Raji (cell line): ENCODE measurements around the gene FHIT.

Experiments
- POLR2A ChIP-seq: IDR thresholded peaks from 2 replicates; pipeline ENCODE4 v1.6.1; 2011; ENCODE audit warnings: low read depth, low read length, control low read depth; ENCODE audit not compliant: insufficient read depth

FHIT gene

DNA sequence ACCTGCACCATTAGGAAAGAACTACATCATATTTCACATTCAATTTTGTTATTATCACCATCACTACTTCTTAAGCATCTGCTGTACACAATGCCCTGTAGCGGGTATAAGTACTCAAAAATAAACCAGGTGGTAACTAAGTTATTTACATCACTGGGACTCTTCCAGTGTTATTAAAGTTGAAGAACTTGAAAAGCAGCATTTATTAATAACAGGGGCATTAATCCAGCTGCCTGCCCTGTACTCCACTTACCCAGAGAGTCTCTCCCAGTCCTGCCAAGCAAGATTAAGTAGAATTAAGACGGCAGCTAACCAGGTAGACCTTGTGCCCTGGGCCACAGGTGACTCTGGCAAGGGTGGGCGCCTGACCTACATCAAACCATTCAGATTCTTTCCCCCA is 65.2 kb downstream of the FHIT start:
- TF ChIP-seq POLR2A = no peak

GRCh38 chr3:61184956-61185355 is 66.3 kb downstream of the FHIT start:
- TF ChIP-seq POLR2A = no peak

GRCh38 chr3:61182662-61183061 is 68.6 kb downstream of the FHIT start:
- no peak for TF ChIP-seq POLR2A

- TF ChIP-seq POLR2A = no peak
Observed at GRCh38 chr3:61181874-61182273, 69.4 kb downstream of the FHIT start.

GRCh38 chr3:61180206-61180605 is 71.0 kb downstream of the FHIT start:
- no peak for TF ChIP-seq POLR2A

GRCh38 chr3:61178167-61178566 is 73.1 kb downstream of the FHIT start:
- no peak for TF ChIP-seq POLR2A

DNA sequence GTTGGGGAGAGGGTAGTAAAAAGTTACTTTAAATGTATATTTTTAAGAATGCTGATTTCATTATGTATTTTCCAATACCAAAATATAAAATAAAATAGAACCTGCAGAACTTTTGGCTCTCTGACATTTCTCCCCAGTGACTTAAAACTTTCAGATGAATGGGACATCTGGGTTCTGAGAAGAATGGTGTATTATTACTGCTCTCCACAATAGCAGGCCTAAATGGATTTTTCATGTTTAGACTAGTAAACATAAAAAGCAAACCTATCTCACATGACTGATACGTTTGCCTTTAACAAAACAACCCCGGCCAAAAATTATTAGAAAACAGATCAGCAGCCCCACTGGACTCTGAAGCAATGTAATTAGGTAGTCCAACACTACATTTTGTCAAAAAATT is 73.8 kb downstream of the FHIT start:
- no peak for TF ChIP-seq POLR2A

DNA sequence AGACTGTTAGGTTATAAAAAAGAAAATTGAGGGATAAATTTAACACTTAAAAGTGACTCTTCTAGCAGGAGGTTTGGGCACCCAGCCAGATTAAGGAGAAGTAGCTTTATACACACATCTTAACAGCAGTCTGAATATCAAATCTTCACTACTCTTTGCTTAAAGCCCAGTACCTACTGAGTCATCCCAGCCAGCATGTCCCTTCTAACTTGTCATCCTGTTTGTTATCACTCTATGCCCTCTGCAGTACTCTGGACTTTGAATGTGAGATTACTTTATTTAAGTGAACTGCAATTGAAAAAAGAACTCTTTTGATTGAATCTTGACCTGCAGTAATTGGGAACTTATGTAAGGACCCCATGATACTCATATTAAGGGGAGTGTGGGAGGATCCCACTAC is 77.6 kb downstream of the FHIT start:
- TF ChIP-seq POLR2A = no peak

- no peak for TF ChIP-seq POLR2A
Observed at GRCh38 chr3:61172684-61173083, 78.6 kb downstream of the FHIT start.

DNA sequence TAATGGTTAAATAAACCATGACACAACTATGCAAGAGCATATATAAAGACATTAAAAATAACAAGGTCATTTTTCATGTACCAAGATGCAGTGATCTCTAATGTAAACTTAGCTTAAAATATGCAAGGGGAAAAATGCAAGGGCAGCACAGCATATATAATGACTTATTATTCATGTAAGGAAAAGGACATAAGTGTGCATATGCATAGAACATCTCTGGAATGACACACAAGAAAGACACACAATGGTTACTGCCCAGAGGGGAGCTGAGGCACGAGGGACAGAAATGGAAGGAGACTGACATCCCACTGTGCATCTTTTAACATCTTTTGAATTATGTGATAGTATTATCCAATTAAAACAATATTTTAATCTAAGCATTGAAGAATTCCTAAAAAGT is 79.0 kb downstream of the FHIT start:
- TF ChIP-seq POLR2A = no peak

GRCh38 chr3:61169621-61170251 is 81.5 kb downstream of the FHIT start:
- TF ChIP-seq POLR2A = no peak

- TF ChIP-seq POLR2A = no peak
Observed at GRCh38 chr3:61168286-61168685, 83.0 kb downstream of the FHIT start.

- no peak for TF ChIP-seq POLR2A
Observed at GRCh38 chr3:61162965-61163364, 88.3 kb downstream of the FHIT start.

DNA sequence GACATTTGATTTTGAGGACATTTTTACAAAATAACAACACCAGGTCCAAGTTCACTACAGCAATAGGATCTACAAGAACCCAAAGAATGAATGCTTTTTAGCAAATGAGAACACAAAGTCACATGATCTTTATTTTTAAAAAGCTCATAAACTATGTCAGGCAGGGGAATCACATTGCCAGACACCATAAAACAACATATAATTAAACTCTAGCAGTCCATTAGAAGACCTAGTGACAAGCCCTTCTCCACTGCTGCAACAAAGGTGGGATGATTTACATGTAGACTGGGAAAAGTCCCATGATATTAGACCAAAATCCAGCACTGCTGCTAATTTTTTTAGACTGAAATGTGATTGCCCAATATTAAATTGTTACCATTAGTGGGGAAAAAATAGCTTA is 92.6 kb downstream of the FHIT start:
- TF ChIP-seq POLR2A = no peak

GRCh38 chr3:61158216-61158615 is 93.0 kb downstream of the FHIT start:
- no peak for TF ChIP-seq POLR2A

- TF ChIP-seq POLR2A = no peak
Observed at GRCh38 chr3:61157414-61157813, 93.8 kb downstream of the FHIT start.

DNA sequence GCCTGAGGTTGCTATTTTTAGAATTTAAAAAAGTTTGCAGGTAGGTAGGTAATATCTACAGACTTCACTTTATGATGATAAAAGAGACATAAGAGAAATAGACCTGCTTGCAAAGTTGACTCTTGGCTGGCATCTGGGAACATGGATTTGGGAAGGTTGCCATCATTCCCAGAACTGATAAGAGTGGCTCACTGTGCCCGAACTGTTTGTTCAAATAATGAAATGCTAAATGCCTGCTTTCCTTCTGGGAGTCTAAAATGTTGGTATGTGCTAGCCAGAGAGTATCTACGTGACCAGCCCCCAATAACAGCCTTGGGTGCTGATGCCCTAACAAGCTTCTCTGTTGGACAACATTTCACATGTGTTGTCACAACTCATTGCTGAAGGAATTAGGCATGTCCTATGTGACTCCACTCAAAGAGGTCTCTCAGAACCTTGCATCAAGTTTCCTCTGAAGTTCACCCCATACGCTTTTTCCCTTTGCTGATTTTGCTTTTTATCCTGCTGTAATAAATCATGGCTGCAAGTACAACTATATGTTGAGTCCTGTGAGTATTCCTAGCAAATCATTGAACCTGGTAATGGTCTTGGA is 95.5 kb downstream of the FHIT start:
- TF ChIP-seq POLR2A = no peak
